GM18499 (cell line): ENCODE data around the gene UBE2D2.

ENCODE experiments used
- ATAC-seq: cut with Tn5 transposase; IDR thresholded peaks from one replicate; pipeline ENCODE4 v1.9.1; 2021; ENCODE audit warnings: moderate number of reproducible peaks; ENCODE audit not compliant: insufficient read depth, unreplicated experiment

Gene UBE2D2

GRCh38 chr5:139671096-139671841, 110.1 kb downstream of the UBE2D2 start:
- ATAC-seq, result no peak

- ATAC-seq, result no peak
These were observed 114.1 kb downstream of the UBE2D2 start for GRCh38 chr5:139675213-139675612.

DNA sequence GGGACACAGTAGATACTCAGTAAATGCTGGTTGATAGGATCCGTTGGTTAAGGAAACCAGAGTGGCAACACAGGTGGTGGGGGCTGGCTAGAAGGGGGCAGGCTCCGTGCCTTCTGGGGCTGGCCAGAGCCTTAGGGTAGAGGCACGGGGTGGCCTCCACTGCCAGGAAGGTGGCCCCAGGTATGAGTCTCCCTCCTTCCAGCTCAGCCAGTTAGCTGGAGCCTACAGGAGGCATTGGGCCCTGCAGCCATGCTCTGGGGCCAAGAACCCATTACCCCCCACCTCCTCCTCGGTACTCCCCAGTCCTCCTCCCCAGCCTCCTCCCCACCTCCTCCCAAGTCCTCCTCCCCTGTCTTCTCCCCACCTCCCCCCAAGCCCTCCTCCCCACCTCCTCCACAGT, 114.7 kb downstream of the UBE2D2 start:
- ATAC-seq, result no peak

DNA sequence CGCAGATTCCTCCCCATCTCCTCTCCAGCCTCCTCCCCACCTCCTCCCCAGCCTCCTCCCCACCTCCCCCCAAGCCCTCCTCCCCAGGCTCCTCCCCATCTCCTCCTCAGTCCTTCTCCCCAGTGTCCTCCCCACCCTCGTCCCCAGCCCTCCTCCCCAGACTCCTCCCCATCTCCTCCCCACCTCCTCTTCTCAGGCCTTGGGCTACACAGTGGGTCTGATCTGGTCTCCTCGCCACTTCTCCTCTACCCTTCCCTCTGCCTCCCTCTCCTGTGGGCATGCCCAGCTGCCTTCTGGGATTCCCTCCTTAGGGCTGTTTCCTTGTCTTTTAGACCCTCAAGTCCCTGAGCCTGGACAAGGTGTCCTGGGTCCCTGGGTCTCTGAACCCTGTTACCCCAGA, 115.3 kb downstream of the UBE2D2 start:
- no peak for ATAC-seq

- ATAC-seq, result no peak
These were observed 116.0 kb downstream of the UBE2D2 start for GRCh38 chr5:139676951-139677735.
